ENCODE measurements around the gene PANX1. TPM values are rescaled to one million over a fixed set of nuclear protein-coding genes. Genes with fewer than 3 reads are reported as not detected.

Gene PANX1
- total and polyA plus RNA-seq, 5 donors from 2014 or later = 5.4 to 12.4 (median 8.8) TPM

DNA sequence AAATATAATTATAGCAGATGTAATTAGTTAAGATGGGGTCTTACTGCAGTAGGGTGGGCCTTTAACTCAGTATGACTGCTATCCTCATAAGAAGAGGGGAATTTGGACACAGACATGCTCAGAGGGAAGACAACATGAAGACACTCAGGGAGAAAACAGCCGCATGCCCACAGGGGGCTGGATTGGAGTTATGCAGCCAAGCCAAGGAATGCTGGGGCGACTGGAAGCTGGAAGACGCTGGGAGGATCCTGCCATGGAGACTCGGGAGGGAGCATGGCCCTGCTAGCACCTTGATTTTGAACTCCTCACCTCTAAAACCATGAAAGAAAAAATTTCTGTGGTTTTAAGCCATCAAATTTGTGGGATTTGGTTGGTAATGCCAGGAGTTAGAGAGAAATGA lies 40.9 kb downstream of the PANX1 start:
- peaks cover 29% of the 10 kb centered on the region for H3K36me3 Mint-ChIP-seq
- ATAC-seq (ENCODE audit: low read depth in 2 of 2) (no peak), DNase-seq (no peak)
- Histone ChIP-seq H3K27ac (ENCODE audit: insufficient read depth, low read length, poor library complexity, severe bottlenecking) (no peak overlapping the region), H3K9me3 (ENCODE audit: control insufficient read depth in 2 of 2, low read length in 2 of 2) (peaks cover 0 to 4% of the 10 kb centered on the region in 2 experiments), H3K27me3 (ENCODE audit: control insufficient read depth, insufficient read depth, low read length) (no peaks in the 10 kb centered on the region), H3K36me3 (ENCODE audit: control insufficient read depth, insufficient read depth, low read length) (peaks cover 5% of the 10 kb centered on the region), H3K4me1 (ENCODE audit: control insufficient read depth, insufficient read depth, low read length, poor library complexity, severe bottlenecking) (no peaks in the 10 kb centered on the region), H3K4me3 (ENCODE audit: low read depth, low read length) (no peak overlapping the region)
- no peaks in the 10 kb centered on the region for H3K27me3 Mint-ChIP-seq
- H3K4me1 Mint-ChIP-seq = peaks cover 30 to 44% (median 35%) of the 10 kb centered on the region in 4 donors
- no peak overlapping the region for H3K4me3 Mint-ChIP-seq
- H3K9me3 Mint-ChIP-seq = peaks cover 0 to 4% (median 0%) of the 10 kb centered on the region in 7 donors
- peak overlapping the region in 2 of 3 donors; percentile 1 to 43 for H3K27ac Mint-ChIP-seq

DNA sequence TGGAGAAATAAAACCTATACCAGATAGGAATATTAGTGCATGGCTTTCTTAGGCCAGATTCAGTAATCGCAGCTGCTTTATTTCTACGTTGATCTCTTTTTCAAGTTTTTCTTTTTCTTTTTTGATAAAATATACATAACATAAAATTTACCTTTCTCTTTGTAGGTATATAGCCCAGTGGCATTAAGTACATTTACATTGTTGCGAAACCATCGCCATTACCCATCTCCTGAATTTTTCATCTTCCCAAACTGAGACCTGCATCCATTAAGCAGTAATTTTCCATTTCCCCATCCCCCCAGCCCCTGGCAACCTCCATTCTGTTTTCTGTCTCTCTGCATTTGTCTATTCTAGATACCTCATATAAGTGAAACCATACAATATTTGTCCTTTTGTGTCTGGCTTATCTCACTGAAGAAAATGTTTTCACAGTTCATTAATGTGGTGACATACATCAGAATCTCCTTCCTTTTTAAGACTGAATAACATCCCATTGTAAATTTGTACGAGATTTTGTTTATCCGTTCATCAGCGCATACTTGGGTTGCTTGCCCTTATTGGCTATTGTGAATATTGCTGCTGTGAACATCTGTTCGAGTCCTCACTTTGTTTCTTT lies 41.4 kb downstream of the PANX1 start:
- no peak for ATAC-seq (ENCODE audit: low read depth in 2 of 2)
- Mint-ChIP-seq H3K4me3 (no peak overlapping the region), H3K9me3 (peaks cover 0 to 4% (median 0%) of the 10 kb centered on the region in 7 donors), H3K27ac (peak overlapping the region in 1 of 3 donors; percentile 30), H3K27me3 (no peaks in the 10 kb centered on the region), H3K4me1 (peaks cover 29 to 44% (median 36%) of the 10 kb centered on the region in 4 donors), H3K36me3 (peaks cover 29% of the 10 kb centered on the region)
- H3K4me3 ChIP-seq (ENCODE audit: low read depth, low read length) = no peak overlapping the region
- no peak overlapping the region for H3K27ac ChIP-seq (ENCODE audit: insufficient read depth, low read length, poor library complexity, severe bottlenecking)
- H3K9me3 ChIP-seq (ENCODE audit: control insufficient read depth in 2 of 2, low read length in 2 of 2) = peaks cover 0 to 4% of the 10 kb centered on the region in 2 experiments
- no peaks in the 10 kb centered on the region for H3K4me1 ChIP-seq (ENCODE audit: control insufficient read depth, insufficient read depth, low read length, poor library complexity, severe bottlenecking)
- DNase-seq = no peak
- H3K27me3 ChIP-seq (ENCODE audit: control insufficient read depth, insufficient read depth, low read length) = no peaks in the 10 kb centered on the region
- H3K36me3 ChIP-seq (ENCODE audit: control insufficient read depth, insufficient read depth, low read length) = peaks cover 5% of the 10 kb centered on the region

DNA sequence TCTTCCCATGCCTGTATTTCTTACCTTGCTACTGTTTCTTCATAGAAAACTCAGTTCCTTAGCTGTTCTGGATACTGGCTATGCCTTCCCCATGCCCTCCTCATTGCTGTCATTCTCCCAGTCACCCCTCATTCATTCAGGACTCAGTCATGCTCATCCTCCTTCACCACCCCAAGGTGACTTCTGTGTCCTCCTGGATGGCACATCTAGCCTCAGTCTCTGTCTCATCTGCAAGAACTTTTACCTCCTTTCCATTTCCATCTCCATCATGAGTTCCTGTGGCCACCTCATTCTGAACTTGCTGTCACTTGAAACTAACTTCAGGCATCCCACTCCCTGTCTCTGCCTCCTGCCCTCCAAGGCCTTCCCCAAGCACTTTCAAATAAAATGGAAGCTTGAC lies 42.3 kb downstream of the PANX1 start:
- peak overlapping the region; percentile 2 to 62 (median 23) for H3K27ac Mint-ChIP-seq
- no peak for ATAC-seq (ENCODE audit: low read depth in 2 of 2)
- no peak overlapping the region for H3K4me3 Mint-ChIP-seq

DNA sequence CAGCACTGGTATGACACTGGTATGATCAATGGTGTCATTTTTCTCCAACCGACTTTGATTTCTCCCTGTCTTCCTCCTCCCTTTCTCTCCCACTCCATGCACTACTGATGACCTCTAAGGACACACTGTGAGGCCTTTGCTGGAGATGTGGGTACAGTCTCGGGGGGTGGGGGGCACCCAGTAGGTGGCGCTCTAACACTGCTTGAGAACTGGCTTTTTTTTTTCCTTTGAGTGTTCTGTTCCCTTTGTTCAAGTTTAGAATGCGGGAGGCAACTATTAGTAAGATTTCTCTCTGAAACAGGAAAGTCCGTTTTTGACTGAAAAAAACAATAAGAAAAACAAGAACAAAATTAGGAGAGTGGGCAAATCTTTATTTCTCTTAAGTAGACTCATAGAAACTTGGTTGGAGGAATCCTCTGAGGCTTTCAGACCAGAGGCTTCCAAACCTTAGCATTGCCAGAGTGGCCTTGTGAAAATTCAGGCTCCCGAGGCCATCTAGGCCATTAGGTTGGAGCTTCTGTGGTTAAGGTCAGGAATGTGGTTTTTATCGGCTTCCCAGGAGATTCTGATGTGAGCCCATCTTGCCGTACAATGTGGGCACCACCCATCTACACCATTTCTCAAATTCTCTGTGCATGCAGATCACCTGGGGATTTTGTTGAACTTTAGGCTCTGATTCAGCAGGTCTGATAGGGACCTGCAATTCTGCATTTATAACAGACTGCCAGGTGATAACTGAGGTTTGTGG lies 43.2 kb downstream of the PANX1 start:
- ATAC-seq (ENCODE audit: low read depth in 2 of 2) = no peak
- peak overlapping the region in 2 of 3 donors; percentile 2 to 47 for H3K27ac Mint-ChIP-seq
- peaks cover 29 to 40% (median 36%) of the 10 kb centered on the region in 4 donors for H3K4me1 Mint-ChIP-seq

More for the DNA sequence above, 42.3 kb downstream of the PANX1 start:
- H3K36me3 Mint-ChIP-seq = peaks cover 28% of the 10 kb centered on the region
- peaks cover 29 to 43% (median 38%) of the 10 kb centered on the region in 4 donors for H3K4me1 Mint-ChIP-seq
- H3K9me3 Mint-ChIP-seq = peaks cover 0 to 4% (median 0%) of the 10 kb centered on the region in 7 donors
- H3K27me3 Mint-ChIP-seq = no peaks in the 10 kb centered on the region
- Histone ChIP-seq H3K36me3 (ENCODE audit: control insufficient read depth, insufficient read depth, low read length) (peaks cover 5% of the 10 kb centered on the region), H3K27me3 (ENCODE audit: control insufficient read depth, insufficient read depth, low read length) (no peaks in the 10 kb centered on the region), H3K9me3 (ENCODE audit: control insufficient read depth in 2 of 2, low read length in 2 of 2) (peaks cover 0 to 4% of the 10 kb centered on the region in 2 experiments), H3K4me1 (ENCODE audit: control insufficient read depth, insufficient read depth, low read length, poor library complexity, severe bottlenecking) (no peaks in the 10 kb centered on the region), H3K4me3 (ENCODE audit: low read depth, low read length) (no peak overlapping the region), H3K27ac (ENCODE audit: insufficient read depth, low read length, poor library complexity, severe bottlenecking) (no peak overlapping the region)
- DNase-seq = no peak

DNA sequence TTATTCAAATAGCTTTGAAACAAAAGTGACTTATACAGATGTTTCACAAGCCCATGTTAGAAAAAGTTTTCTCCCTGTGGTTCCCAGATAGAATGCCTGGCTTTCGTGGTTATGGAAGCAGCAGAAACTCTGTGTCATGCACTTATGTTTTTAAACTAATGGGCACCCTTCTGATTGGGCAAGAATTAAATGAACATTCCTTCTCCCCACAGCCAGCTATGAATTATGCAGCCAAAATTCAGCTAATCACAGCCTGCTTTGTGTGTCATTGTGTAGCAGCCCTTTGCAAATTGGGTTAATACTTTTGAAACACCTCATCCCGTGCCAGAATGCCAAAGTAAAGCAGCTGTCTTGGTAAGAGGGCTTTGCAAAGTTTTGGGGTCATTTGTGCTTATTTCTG lies 46.9 kb downstream of the PANX1 start:
- no peak overlapping the region for H3K27ac Mint-ChIP-seq
- no peak overlapping the region for H3K4me3 Mint-ChIP-seq
- H3K36me3 Mint-ChIP-seq = peaks cover 44% of the 10 kb centered on the region
- ATAC-seq (ENCODE audit: low read depth in 2 of 2) (no peak), DNase-seq (no peak)
- H3K9me3 Mint-ChIP-seq = peaks cover 0 to 2% (median 0%) of the 10 kb centered on the region in 7 donors
- no peaks in the 10 kb centered on the region for H3K27me3 Mint-ChIP-seq
- no peaks in the 10 kb centered on the region for H3K4me1 ChIP-seq (ENCODE audit: control insufficient read depth, insufficient read depth, low read length, poor library complexity, severe bottlenecking)
- peaks cover 21% of the 10 kb centered on the region for H3K36me3 ChIP-seq (ENCODE audit: control insufficient read depth, insufficient read depth, low read length)
- no peak overlapping the region for H3K4me3 ChIP-seq (ENCODE audit: low read depth, low read length)
- H3K9me3 ChIP-seq (ENCODE audit: control insufficient read depth in 2 of 2, low read length in 2 of 2) = no peaks in the 10 kb centered on the region
- no peaks in the 10 kb centered on the region for H3K27me3 ChIP-seq (ENCODE audit: control insufficient read depth, insufficient read depth, low read length)
- H3K4me1 Mint-ChIP-seq = peaks cover 16 to 26% (median 23%) of the 10 kb centered on the region in 4 donors
- no peak overlapping the region for H3K27ac ChIP-seq (ENCODE audit: insufficient read depth, low read length, poor library complexity, severe bottlenecking)

More for the DNA sequence above, 43.2 kb downstream of the PANX1 start:
- Histone ChIP-seq H3K9me3 (ENCODE audit: control insufficient read depth in 2 of 2, low read length in 2 of 2) (no peaks in the 10 kb centered on the region), H3K36me3 (ENCODE audit: control insufficient read depth, insufficient read depth, low read length) (peaks cover 5% of the 10 kb centered on the region), H3K27me3 (ENCODE audit: control insufficient read depth, insufficient read depth, low read length) (no peaks in the 10 kb centered on the region), H3K4me3 (ENCODE audit: low read depth, low read length) (no peak overlapping the region), H3K27ac (ENCODE audit: insufficient read depth, low read length, poor library complexity, severe bottlenecking) (no peak overlapping the region), H3K4me1 (ENCODE audit: control insufficient read depth, insufficient read depth, low read length, poor library complexity, severe bottlenecking) (no peaks in the 10 kb centered on the region)
- H3K27me3 Mint-ChIP-seq = no peaks in the 10 kb centered on the region
- peaks cover 24% of the 10 kb centered on the region for H3K36me3 Mint-ChIP-seq
- H3K4me3 Mint-ChIP-seq = no peak overlapping the region
- DNase-seq = peak in 1 of 3 donors; percentile 38
- H3K9me3 Mint-ChIP-seq = peaks cover 0 to 4% (median 0%) of the 10 kb centered on the region in 7 donors

DNA sequence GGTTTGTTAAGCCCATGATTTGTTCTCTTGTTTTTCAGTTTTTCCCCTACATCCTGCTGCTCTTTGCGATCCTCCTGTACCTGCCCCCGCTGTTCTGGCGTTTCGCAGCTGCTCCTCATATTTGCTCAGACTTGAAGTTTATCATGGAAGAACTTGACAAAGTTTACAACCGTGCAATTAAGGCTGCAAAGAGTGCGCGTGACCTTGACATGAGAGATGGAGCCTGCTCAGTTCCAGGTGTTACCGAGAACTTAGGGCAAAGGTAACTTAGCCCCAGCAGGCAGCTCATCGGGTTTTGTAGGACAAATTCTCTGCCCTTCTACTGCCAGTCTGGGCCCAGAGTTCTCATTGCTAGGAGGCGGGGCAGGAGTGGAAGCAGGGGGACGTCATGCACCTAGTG lies 49.7 kb downstream of the PANX1 start:
- H3K9me3 ChIP-seq (ENCODE audit: control insufficient read depth in 2 of 2, low read length in 2 of 2) = no peaks in the 10 kb centered on the region
- H3K27me3 ChIP-seq (ENCODE audit: control insufficient read depth, insufficient read depth, low read length) = no peaks in the 10 kb centered on the region
- no peak for ATAC-seq (ENCODE audit: low read depth in 2 of 2)
- no peak for DNase-seq
- H3K4me1 Mint-ChIP-seq = peaks cover 3 to 18% (median 11%) of the 10 kb centered on the region in 4 donors
- H3K27me3 Mint-ChIP-seq = no peaks in the 10 kb centered on the region
- H3K36me3 ChIP-seq (ENCODE audit: control insufficient read depth, insufficient read depth, low read length) = peaks cover 32% of the 10 kb centered on the region
- H3K4me1 ChIP-seq (ENCODE audit: control insufficient read depth, insufficient read depth, low read length, poor library complexity, severe bottlenecking) = no peaks in the 10 kb centered on the region
- no peak overlapping the region for H3K4me3 Mint-ChIP-seq
- H3K27ac ChIP-seq (ENCODE audit: insufficient read depth, low read length, poor library complexity, severe bottlenecking) = no peak overlapping the region
- no peak overlapping the region for H3K4me3 ChIP-seq (ENCODE audit: low read depth, low read length)
- H3K36me3 Mint-ChIP-seq = peaks cover 45% of the 10 kb centered on the region
- peak overlapping the region in 1 of 3 donors; percentile 52 for H3K27ac Mint-ChIP-seq
- peaks cover 0 to 2% (median 0%) of the 10 kb centered on the region in 7 donors for H3K9me3 Mint-ChIP-seq

DNA sequence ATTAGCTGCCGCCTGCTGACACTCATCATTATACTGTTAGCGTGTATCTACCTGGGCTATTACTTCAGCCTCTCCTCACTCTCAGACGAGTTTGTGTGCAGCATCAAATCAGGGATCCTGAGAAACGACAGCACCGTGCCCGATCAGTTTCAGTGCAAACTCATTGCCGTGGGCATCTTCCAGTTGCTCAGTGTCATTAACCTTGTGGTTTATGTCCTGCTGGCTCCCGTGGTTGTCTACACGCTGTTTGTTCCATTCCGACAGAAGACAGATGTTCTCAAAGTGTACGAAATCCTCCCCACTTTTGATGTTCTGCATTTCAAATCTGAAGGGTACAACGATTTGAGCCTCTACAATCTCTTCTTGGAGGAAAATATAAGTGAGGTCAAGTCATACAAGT lies 51.1 kb downstream of the PANX1 start:
- H3K4me1 Mint-ChIP-seq = peaks cover 0 to 10% (median 7%) of the 10 kb centered on the region in 4 donors
- H3K4me3 Mint-ChIP-seq = no peak overlapping the region
- H3K27ac Mint-ChIP-seq = no peak overlapping the region
- ATAC-seq (ENCODE audit: low read depth in 2 of 2) = no peak
- H3K27ac ChIP-seq (ENCODE audit: insufficient read depth, low read length, poor library complexity, severe bottlenecking) = no peak overlapping the region
- H3K4me3 ChIP-seq (ENCODE audit: low read depth, low read length) = no peak overlapping the region
- H3K4me1 ChIP-seq (ENCODE audit: control insufficient read depth, insufficient read depth, low read length, poor library complexity, severe bottlenecking) = no peaks in the 10 kb centered on the region
- H3K27me3 ChIP-seq (ENCODE audit: control insufficient read depth, insufficient read depth, low read length) = no peaks in the 10 kb centered on the region
- DNase-seq = no peak
- no peaks in the 10 kb centered on the region for H3K27me3 Mint-ChIP-seq
- H3K9me3 Mint-ChIP-seq = peaks cover 0 to 2% (median 0%) of the 10 kb centered on the region in 7 donors
- H3K9me3 ChIP-seq (ENCODE audit: control insufficient read depth in 2 of 2, low read length in 2 of 2) = no peaks in the 10 kb centered on the region
- peaks cover 32% of the 10 kb centered on the region for H3K36me3 ChIP-seq (ENCODE audit: control insufficient read depth, insufficient read depth, low read length)
- peaks cover 40% of the 10 kb centered on the region for H3K36me3 Mint-ChIP-seq

All from CD4-positive, CD25-positive, alpha-beta regulatory T cell (primary cell).